ENCODE data around the gene CPLX3.

Gene CPLX3

DNA sequence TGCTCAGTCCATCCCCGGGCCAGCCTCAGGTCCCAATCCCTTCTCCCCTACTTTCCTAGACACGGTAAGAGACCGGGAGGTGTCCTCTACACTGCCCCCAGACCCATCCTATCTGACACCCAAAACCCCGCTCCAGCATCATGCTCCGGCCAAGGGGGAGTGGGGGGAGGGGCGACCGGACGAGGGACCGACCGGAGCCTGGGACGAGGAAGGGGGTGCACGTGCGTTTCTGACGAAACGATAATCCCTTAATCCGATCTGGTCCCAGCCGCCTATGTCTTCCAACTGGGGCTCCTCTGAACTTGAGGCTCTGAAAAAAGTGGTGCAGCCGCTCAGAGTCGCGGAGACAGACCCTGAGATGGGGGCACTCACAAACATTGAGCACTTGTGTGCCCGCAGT is 494 bp downstream of the CPLX3 start:
- H3K4me2 ChIP-seq (ENCODE audit: low read depth, low read length, poor library complexity, severe bottlenecking): no peak overlapping the region
- H3K9me2 ChIP-seq (replicated peaks; ENCODE audit: low read depth, low read length): no peaks in the 10 kb centered on the region
- no peaks in the 10 kb centered on the region for H4K20me1 ChIP-seq (ENCODE audit: insufficient read depth, low read length, poor library complexity, severe bottlenecking)
- H3K79me2 ChIP-seq (ENCODE audit: insufficient read depth, low read length): no peaks in the 10 kb centered on the region
- no peak overlapping the region for H3K4me3 ChIP-seq (ENCODE audit: low read length, poor library complexity, severe bottlenecking)
- H3K9ac ChIP-seq (ENCODE audit: low read depth, low read length, poor library complexity, severe bottlenecking): no peak overlapping the region
- H2AFZ ChIP-seq (ENCODE audit: low read length): no peak overlapping the region
- no peaks in the 10 kb centered on the region for H3K4me1 ChIP-seq (ENCODE audit: insufficient read depth, low read length, poor library complexity, severe bottlenecking)
- TF ChIP-seq, protein P1, sequence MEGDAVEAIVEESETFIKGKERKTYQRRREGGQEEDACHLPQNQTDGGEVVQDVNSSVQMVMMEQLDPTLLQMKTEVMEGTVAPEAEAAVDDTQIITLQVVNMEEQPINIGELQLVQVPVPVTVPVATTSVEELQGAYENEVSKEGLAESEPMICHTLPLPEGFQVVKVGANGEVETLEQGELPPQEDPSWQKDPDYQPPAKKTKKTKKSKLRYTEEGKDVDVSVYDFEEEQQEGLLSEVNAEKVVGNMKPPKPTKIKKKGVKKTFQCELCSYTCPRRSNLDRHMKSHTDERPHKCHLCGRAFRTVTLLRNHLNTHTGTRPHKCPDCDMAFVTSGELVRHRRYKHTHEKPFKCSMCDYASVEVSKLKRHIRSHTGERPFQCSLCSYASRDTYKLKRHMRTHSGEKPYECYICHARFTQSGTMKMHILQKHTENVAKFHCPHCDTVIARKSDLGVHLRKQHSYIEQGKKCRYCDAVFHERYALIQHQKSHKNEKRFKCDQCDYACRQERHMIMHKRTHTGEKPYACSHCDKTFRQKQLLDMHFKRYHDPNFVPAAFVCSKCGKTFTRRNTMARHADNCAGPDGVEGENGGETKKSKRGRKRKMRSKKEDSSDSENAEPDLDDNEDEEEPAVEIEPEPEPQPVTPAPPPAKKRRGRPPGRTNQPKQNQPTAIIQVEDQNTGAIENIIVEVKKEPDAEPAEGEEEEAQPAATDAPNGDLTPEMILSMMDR (conservative IDR thresholded peaks at IDR 0.05; ENCODE audit: low read length): no peak
- no peak for TF ChIP-seq EZH2phosphoT487 (IDR thresholded peaks at IDR 0.05; ENCODE audit: borderline replicate concordance)
- no peaks in the 10 kb centered on the region for H3K9me3 ChIP-seq (ENCODE audit: insufficient read depth, low read depth, low read length)
- H3K36me3 ChIP-seq (ENCODE audit: insufficient read depth, low read length): no peaks in the 10 kb centered on the region
- no peaks in the 10 kb centered on the region for H3K27me3 ChIP-seq (ENCODE audit: insufficient read depth, low read length, poor library complexity, severe bottlenecking)
- no peaks in the 10 kb centered on the region for H3F3A ChIP-seq (ENCODE audit: low read depth)

DNA sequence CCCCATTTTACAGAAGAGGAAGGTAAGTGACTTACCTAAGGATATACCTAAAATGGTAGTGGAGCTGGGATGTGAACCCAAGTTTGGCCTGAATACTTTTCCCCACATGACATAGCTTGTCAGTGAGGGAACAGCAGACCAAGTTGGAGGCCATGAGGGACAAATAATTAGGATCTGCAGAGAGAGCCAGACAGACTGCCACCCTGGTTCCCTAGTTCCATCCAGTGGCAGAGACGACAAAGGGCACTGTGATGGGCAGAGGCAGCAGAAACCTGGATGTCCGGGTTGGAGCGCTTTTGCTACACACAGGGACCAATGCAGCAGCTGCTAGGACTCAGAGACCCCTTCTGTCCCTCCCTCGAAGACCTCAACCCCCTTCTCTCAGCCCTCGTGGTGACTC is 1.2 kb downstream of the CPLX3 start:
- Histone ChIP-seq H3K4me1 (ENCODE audit: insufficient read depth, low read length, poor library complexity, severe bottlenecking) (no peaks in the 10 kb centered on the region), H3K9ac (ENCODE audit: low read depth, low read length, poor library complexity, severe bottlenecking) (no peak overlapping the region), H4K20me1 (ENCODE audit: insufficient read depth, low read length, poor library complexity, severe bottlenecking) (no peaks in the 10 kb centered on the region), H3K9me3 (ENCODE audit: insufficient read depth, low read depth, low read length) (no peaks in the 10 kb centered on the region), H3K4me3 (ENCODE audit: low read length, poor library complexity, severe bottlenecking) (no peak overlapping the region), H3K4me2 (ENCODE audit: low read depth, low read length, poor library complexity, severe bottlenecking) (no peak overlapping the region), H3F3A (ENCODE audit: low read depth) (no peaks in the 10 kb centered on the region), H2AFZ (ENCODE audit: low read length) (no peak overlapping the region), H3K79me2 (ENCODE audit: insufficient read depth, low read length) (no peaks in the 10 kb centered on the region), H3K27me3 (ENCODE audit: insufficient read depth, low read length, poor library complexity, severe bottlenecking) (no peaks in the 10 kb centered on the region), H3K36me3 (ENCODE audit: insufficient read depth, low read length) (no peaks in the 10 kb centered on the region), H3K9me2 (replicated peaks; ENCODE audit: low read depth, low read length) (no peaks in the 10 kb centered on the region)
- TF ChIP-seq, protein P1 (conservative IDR thresholded peaks at IDR 0.05; ENCODE audit: low read length): no peak
- TF ChIP-seq EZH2phosphoT487 (IDR thresholded peaks at IDR 0.05; ENCODE audit: borderline replicate concordance): no peak

DNA sequence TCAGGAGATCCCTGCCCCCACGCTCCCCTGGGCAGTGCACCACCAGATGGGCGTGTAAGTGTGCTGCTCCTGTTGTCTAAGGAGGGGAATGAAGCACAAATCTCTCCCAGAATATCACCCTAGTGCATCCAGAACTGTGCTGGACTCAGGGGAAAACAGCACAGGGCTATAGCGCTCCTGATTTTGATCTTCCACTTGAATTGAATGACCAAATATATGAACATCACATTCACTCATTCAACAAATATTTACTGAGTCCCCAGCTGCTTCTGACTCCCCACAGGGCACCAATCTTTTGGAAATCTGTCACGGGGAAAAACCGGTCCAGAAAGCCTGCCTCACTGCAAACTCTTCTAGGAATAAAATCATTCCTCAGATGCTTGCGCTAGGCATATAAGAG is 2.4 kb downstream of the CPLX3 start:
- no peaks in the 10 kb centered on the region for H3K9me3 ChIP-seq (ENCODE audit: insufficient read depth, low read depth, low read length)
- TF ChIP-seq, protein P1 (conservative IDR thresholded peaks at IDR 0.05; ENCODE audit: low read length): no peak
- no peak for TF ChIP-seq EZH2phosphoT487 (IDR thresholded peaks at IDR 0.05; ENCODE audit: borderline replicate concordance)
- H3K27me3 ChIP-seq (ENCODE audit: insufficient read depth, low read length, poor library complexity, severe bottlenecking): no peaks in the 10 kb centered on the region
- H4K20me1 ChIP-seq (ENCODE audit: insufficient read depth, low read length, poor library complexity, severe bottlenecking): no peaks in the 10 kb centered on the region
- H3K9me2 ChIP-seq (replicated peaks; ENCODE audit: low read depth, low read length): no peaks in the 10 kb centered on the region
- no peak overlapping the region for H3K9ac ChIP-seq (ENCODE audit: low read depth, low read length, poor library complexity, severe bottlenecking)
- no peaks in the 10 kb centered on the region for H3F3A ChIP-seq (ENCODE audit: low read depth)
- H3K36me3 ChIP-seq (ENCODE audit: insufficient read depth, low read length): no peaks in the 10 kb centered on the region
- H3K79me2 ChIP-seq (ENCODE audit: insufficient read depth, low read length): no peaks in the 10 kb centered on the region
- peaks cover 10% of the 10 kb centered on the region for H3K4me1 ChIP-seq (ENCODE audit: insufficient read depth, low read length, poor library complexity, severe bottlenecking)
- H3K4me3 ChIP-seq (ENCODE audit: low read length, poor library complexity, severe bottlenecking): no peak overlapping the region
- H2AFZ ChIP-seq (ENCODE audit: low read length): no peak overlapping the region
- no peak overlapping the region for H3K4me2 ChIP-seq (ENCODE audit: low read depth, low read length, poor library complexity, severe bottlenecking)

All from Loucy (cell line).